GM06990 (cell line): ENCODE measurements around the gene C1orf35.

Experiments
- DNase-seq: peaks from one replicate; pipeline ENCODE4 v3.0.0-alpha.2; 2011; ENCODE audit not compliant: insufficient read length; ENCODE audit errors: extremely low read depth
- H3K27me3 ChIP-seq: replicated peaks from 2 replicates; pipeline ENCODE4 v1.6.0; 2011; ENCODE audit warnings: low read length; ENCODE audit not compliant: control insufficient read depth, insufficient read depth
- H3K36me3 ChIP-seq: 2 replicates; pipeline ENCODE4 v1.5.1; 2011; ENCODE audit warnings: low read length; ENCODE audit not compliant: control insufficient read depth, insufficient read depth
- H3K4me3 ChIP-seq: replicated peaks from 2 replicates; pipeline ENCODE4 v1.5.1; 2011; ENCODE audit warnings: low read depth, mild to moderate bottlenecking, control low read depth, low read length
- TF ChIP-seq, protein P1 (sequence below): IDR thresholded peaks from 2 replicates; pipeline ENCODE4 v1.5.1; 2011; ENCODE audit warnings: low read length, control low read depth, mild to moderate bottlenecking, inconsistent platforms; ENCODE audit not compliant: insufficient read depth, poor library complexity, severe bottlenecking

Gene C1orf35

GRCh38 chr1:228147151-228147693, 44.1 kb upstream of the C1orf35 start:
- H3K4me3 ChIP-seq: no peak overlapping the region
- TF ChIP-seq, protein P1, sequence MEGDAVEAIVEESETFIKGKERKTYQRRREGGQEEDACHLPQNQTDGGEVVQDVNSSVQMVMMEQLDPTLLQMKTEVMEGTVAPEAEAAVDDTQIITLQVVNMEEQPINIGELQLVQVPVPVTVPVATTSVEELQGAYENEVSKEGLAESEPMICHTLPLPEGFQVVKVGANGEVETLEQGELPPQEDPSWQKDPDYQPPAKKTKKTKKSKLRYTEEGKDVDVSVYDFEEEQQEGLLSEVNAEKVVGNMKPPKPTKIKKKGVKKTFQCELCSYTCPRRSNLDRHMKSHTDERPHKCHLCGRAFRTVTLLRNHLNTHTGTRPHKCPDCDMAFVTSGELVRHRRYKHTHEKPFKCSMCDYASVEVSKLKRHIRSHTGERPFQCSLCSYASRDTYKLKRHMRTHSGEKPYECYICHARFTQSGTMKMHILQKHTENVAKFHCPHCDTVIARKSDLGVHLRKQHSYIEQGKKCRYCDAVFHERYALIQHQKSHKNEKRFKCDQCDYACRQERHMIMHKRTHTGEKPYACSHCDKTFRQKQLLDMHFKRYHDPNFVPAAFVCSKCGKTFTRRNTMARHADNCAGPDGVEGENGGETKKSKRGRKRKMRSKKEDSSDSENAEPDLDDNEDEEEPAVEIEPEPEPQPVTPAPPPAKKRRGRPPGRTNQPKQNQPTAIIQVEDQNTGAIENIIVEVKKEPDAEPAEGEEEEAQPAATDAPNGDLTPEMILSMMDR: no peak
- peaks cover 31% of the 10 kb centered on the region for H3K36me3 ChIP-seq
- DNase-seq: no peak
- no peaks in the 10 kb centered on the region for H3K27me3 ChIP-seq

DNA sequence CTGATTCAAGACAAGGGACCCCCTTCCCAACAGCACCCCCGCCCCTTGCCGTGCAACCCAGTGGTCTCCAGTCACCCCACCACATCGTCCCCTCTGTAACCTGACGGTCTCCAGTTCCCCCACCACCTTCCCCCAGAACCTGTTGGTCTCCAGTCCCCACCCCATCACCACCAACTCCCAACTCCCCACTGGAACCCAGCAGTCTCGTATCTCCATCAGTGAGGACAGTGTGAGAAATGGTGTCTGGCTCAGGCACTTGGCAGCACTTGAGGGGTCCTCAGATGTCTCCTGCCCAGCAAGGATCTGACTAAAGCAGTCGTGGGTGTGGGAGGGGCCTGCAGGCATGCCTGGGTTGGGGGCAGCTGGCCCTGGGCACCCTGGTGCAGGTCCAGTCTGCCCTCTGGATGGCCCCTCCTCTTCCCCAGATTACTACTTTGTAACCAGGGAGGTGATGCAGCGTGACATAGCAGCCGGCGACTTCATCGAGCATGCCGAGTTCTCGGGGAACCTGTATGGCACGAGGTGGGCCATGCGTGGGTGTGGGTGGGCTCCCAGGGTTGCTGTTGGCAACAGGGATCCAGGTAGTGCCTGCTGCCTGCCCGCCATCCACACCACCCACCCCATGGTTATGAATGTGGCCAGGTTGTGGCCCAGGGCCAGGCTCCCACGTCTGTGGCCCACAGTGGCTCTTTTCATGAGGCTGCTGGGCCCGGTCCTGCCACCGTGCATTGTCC, 43.5 kb upstream of the C1orf35 start:
- H3K4me3 ChIP-seq: no peak overlapping the region
- no peaks in the 10 kb centered on the region for H3K27me3 ChIP-seq
- H3K36me3 ChIP-seq: peaks cover 32% of the 10 kb centered on the region
- no peak for DNase-seq
- TF ChIP-seq, protein P1: no peak

DNA sequence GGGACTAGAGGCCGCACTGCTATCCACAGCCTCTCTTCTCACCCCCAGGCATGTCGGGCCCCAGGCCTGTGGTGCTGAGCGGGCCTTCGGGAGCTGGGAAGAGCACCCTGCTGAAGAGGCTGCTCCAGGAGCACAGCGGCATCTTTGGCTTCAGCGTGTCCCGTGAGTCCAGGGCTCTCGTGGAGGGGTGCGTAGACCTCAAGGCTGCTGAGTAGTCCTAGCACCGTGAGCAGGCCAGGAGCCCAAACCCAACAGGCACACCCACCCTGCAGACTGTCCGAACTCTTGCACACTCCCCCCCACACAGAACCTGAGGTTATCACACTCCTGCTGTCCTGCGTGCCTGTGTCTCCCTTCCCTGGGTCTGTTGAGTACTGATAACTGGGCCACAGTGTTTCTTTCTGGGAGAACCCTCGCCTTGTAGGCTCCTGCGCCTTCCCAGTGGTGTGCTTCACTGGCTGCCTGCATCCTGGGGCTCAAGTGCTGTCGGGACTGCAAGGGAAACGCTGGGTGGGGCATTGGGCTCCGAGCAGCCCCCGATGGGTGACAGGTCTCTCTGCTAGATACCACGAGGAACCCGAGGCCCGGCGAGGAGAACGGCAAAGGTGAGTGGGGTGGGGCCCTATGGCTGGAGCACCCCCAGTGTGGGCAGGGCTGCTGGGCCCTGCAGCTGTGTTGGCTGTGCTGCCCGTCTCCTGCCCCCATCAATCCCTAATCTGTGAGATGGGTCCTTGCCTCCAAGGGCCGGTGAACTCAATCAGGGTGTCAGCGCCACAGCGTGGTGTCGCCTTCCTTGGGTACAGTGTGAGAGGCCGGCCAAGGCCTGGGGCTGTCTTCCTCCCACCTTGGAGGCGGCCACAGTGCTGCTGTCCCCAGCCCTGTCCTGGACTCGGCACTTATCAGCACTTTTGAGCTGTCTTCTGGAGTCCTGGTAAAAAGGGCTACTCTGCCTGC, 42.6 kb upstream of the C1orf35 start:
- no peak for DNase-seq
- Histone ChIP-seq H3K4me3 (no peak overlapping the region), H3K27me3 (no peaks in the 10 kb centered on the region), H3K36me3 (peaks cover 32% of the 10 kb centered on the region)
- TF ChIP-seq, protein P1: no peak

DNA sequence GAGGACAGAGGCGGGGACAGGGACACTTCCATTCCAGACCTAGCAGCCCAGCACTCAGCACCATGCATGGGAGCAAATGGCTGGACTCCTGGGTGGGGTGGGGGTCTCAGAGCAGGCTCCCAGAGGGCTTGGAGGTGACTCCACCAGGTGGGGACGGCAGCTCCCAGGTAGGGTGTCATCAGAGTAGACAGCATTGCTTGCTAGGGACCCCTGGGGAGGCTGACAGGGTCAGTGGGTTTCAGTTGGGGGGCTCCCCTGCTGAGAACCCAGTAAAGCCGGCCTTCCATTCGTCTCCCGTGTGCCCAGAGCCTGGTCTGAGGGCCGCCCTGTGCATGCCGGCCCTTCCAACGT, 41.8 kb upstream of the C1orf35 start:
- no peak for DNase-seq
- no peaks in the 10 kb centered on the region for H3K27me3 ChIP-seq
- H3K36me3 ChIP-seq: peaks cover 32% of the 10 kb centered on the region
- TF ChIP-seq, protein P1: no peak
- H3K4me3 ChIP-seq: no peak overlapping the region

DNA sequence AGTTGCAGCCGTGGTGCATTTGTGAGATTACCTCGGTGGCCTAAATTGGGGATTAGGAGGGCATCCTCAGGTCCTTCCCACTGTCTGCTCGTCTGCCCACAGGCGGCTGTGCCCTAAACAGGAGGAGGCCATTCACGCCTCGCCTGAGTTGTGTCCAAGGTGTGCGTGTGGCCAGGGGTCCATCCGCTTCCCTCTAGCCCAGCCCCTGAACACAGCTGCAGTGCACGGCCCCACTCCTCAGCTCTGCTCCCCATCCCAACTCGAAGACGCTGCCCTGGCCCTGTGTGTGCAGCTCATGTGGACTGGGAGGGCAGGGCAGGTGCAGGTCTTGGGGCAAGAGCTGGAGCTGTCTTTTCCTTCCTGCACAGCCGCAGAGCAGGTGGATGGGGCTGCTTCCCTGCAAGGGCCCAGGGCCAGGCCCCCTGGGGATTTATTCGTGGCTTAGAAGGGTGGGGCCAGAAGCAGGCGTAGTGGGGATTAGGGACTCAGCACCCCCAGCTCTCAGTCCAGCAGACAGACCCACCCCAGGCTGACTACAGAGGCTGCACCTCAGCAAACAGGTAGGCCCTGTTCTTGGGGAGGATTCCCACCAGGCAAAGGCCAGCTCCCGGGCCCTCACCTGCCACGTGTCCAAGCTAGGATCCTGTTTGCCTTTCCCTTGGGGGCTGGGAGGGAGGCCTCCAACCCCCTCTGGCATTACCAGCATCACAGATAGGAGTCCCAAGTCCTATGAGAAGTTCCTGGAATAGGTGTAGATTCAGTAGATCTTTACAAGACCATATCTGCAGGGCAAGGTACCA, 41.3 kb upstream of the C1orf35 start:
- no peak for DNase-seq
- no peaks in the 10 kb centered on the region for H3K27me3 ChIP-seq
- TF ChIP-seq, protein P1: no peak
- H3K4me3 ChIP-seq: no peak overlapping the region
- peaks cover 32% of the 10 kb centered on the region for H3K36me3 ChIP-seq
